ENCODE measurements around the gene ACADS. TPM values are rescaled to one million over a fixed set of nuclear protein-coding genes. Genes with fewer than 3 reads are reported as not detected.
A peak's percentile ranks its signal among the peaks of the same experiment; 100 is the strongest.

The ACADS gene, protein sequence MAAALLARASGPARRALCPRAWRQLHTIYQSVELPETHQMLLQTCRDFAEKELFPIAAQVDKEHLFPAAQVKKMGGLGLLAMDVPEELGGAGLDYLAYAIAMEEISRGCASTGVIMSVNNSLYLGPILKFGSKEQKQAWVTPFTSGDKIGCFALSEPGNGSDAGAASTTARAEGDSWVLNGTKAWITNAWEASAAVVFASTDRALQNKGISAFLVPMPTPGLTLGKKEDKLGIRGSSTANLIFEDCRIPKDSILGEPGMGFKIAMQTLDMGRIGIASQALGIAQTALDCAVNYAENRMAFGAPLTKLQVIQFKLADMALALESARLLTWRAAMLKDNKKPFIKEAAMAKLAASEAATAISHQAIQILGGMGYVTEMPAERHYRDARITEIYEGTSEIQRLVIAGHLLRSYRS
- 100 to 1,000 TPM in 2 of 3 donors, 10 to 100 TPM in 1; 84.8 to 175 (median 129) TPM for total RNA-seq
- long read RNA-seq, donor 1, transcript ACADS-201 (10 exons, 1,950 nt), result major isoform, 266 of 329 reads
- long read RNA-seq, donor 1, partial matches to known transcripts, result 19 of 329 reads
- long read RNA-seq, donor 1, other reads (novel, unspliced or antisense), result 44 of 329 reads
- long read RNA-seq, donor 2, transcript ACADS-201 (10 exons, 1,950 nt), result major isoform, 267 of 296 reads
- long read RNA-seq, donor 2, partial matches to known transcripts, result 2 of 296 reads
- long read RNA-seq, donor 2, other reads (novel, unspliced or antisense), result 27 of 296 reads

GRCh38 chr12:120725659-120726509 is at the start of gene ACADS:
TSS of gene ACADS (plus strand) at chr12:120725826. CDS start at chr12:120725886, 60 bp downstream.
- Histone ChIP-seq H3K9me3 (no peaks in the 10 kb centered on the region), H3K4me1 (ENCODE audit: low read depth) (peaks cover 16% of the 10 kb centered on the region), H3K36me3 (ENCODE audit: low read depth) (no peaks in the 10 kb centered on the region), H3K4me3 (peak within 1 kb of the TSS; percentile 38)
- ATAC-seq, result peak; percentile 98
- TF ChIP-seq, protein P1, sequence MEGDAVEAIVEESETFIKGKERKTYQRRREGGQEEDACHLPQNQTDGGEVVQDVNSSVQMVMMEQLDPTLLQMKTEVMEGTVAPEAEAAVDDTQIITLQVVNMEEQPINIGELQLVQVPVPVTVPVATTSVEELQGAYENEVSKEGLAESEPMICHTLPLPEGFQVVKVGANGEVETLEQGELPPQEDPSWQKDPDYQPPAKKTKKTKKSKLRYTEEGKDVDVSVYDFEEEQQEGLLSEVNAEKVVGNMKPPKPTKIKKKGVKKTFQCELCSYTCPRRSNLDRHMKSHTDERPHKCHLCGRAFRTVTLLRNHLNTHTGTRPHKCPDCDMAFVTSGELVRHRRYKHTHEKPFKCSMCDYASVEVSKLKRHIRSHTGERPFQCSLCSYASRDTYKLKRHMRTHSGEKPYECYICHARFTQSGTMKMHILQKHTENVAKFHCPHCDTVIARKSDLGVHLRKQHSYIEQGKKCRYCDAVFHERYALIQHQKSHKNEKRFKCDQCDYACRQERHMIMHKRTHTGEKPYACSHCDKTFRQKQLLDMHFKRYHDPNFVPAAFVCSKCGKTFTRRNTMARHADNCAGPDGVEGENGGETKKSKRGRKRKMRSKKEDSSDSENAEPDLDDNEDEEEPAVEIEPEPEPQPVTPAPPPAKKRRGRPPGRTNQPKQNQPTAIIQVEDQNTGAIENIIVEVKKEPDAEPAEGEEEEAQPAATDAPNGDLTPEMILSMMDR (IDR thresholded peaks at IDR 0.05), result no peak
- DNase-seq, result peak; percentile 95 to 96 (median 95)
- intact Hi-C loops (cut with DNase I, micrococcal nuclease), result no loop called here

- no peak for DNase-seq
- TF ChIP-seq, protein P1 (IDR thresholded peaks at IDR 0.05), result no peak
- Histone ChIP-seq H3K9me3 (no peaks in the 10 kb centered on the region), H3K4me1 (ENCODE audit: low read depth) (no peaks in the 10 kb centered on the region), H3K4me3 (no peak overlapping the region), H3K36me3 (ENCODE audit: low read depth) (no peaks in the 10 kb centered on the region)
- peak; percentile 67 for ATAC-seq
- intact Hi-C loops (cut with DNase I, micrococcal nuclease), result no loop called here
Measured at GRCh38 chr12:120677765-120678473, 47.7 kb upstream of the ACADS start.

GRCh38 chr12:120678572-120678971 is 47.1 kb upstream of the ACADS start:
- Histone ChIP-seq H3K4me1 (ENCODE audit: low read depth) (no peaks in the 10 kb centered on the region), H3K36me3 (ENCODE audit: low read depth) (no peaks in the 10 kb centered on the region), H3K4me3 (no peak overlapping the region), H3K9me3 (no peaks in the 10 kb centered on the region)
- intact Hi-C loops (cut with DNase I, micrococcal nuclease), result no loop called here
- ATAC-seq, result no peak
- DNase-seq, result no peak
- TF ChIP-seq, protein P1 (IDR thresholded peaks at IDR 0.05), result no peak

DNA sequence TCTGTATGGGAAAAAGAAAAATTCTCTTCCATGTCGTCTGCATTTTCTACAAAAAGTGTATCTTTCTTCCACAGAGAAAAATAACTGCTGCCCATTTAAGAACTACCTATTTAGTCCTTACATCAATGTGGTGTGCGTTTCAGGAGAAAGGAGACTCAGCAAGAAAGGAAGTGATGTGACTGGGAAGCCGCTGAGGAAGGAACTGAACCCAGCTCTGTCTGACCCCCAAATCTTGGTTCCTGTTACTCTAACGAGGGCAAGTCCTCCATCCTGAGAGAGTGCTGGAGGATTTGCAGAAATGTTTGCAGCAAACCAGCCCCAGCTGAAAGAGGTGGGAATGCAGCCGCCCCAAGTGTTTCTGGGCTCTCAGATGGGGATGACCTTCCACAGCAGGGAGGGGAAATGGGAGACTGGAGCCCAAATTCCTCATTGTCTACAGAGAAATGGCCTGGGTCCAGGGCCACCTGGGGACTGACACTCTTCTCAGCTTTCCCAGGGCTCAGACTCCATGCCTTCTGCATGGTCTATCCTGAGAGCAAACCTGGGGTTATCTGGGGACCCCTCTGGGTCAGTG is 45.4 kb upstream of the ACADS start:
- ATAC-seq (no peak), DNase-seq (no peak)
- no peaks in the 10 kb centered on the region for H3K9me3 ChIP-seq
- TF ChIP-seq, protein P1 (IDR thresholded peaks at IDR 0.05), result no peak
- no peaks in the 10 kb centered on the region for H3K4me1 ChIP-seq (ENCODE audit: low read depth)
- no peak overlapping the region for H3K4me3 ChIP-seq
- no peaks in the 10 kb centered on the region for H3K36me3 ChIP-seq (ENCODE audit: low read depth)
- intact Hi-C loops (cut with DNase I, micrococcal nuclease), result no loop called here
